Measurements from ENCODE around the gene GON4L. TPM values are rescaled to one million over a fixed set of nuclear protein-coding genes. Genes with fewer than 3 reads are reported as not detected.
"Not testable (repeated sequence)": the region's sequence is repeated elsewhere in the genome, so short reads cannot be mapped to it uniquely, and the experiment has no call there.

GON4L gene
- total RNA-seq, 1 experiment from 2014 or later, result 67.1 TPM

- Mint-ChIP-seq H3K4me3 (ENCODE audit: low read depth, unreplicated experiment) (no peak overlapping the region), H3K9me3 (ENCODE audit: low read depth, unreplicated experiment) (no peaks in the 10 kb centered on the region), H3K36me3 (ENCODE audit: insufficient read depth, unreplicated experiment) (peaks cover 58% of the 10 kb centered on the region), H3K27ac (ENCODE audit: unreplicated experiment) (no peak overlapping the region), H3K27me3 (ENCODE audit: unreplicated experiment) (no peaks in the 10 kb centered on the region), H3K4me1 (ENCODE audit: low read depth, unreplicated experiment) (no peaks in the 10 kb centered on the region)
- no peak for DNase-seq
- BruUV-seq (replicated peaks), result no TSS peak
- CTCF ChIA-PET, result interaction anchor here (0.5 to 0.7 kb wide), 2 partner anchors 19 to 255 kb away, joined by 3 to 7 read pairs; no protein-coding TSS in a partner anchor
- intact Hi-C loops (cut with micrococcal nuclease; ENCODE audit: unreplicated experiment), result no loop called here
- no peak for TF ChIP-seq CTCF (IDR thresholded peaks at IDR 0.05; ENCODE audit: unreplicated experiment)
Observed at GRCh38 chr1:155761736-155762405, 95.1 kb downstream of the GON4L start.

GRCh38 chr1:155760751-155761475, 96.1 kb downstream of the GON4L start:
- intact Hi-C loops (cut with micrococcal nuclease; ENCODE audit: unreplicated experiment), result no loop called here
- peaks cover 60% of the 10 kb centered on the region for H3K36me3 Mint-ChIP-seq (ENCODE audit: insufficient read depth, unreplicated experiment)
- no peak overlapping the region for H3K27ac Mint-ChIP-seq (ENCODE audit: unreplicated experiment)
- CTCF ChIA-PET, result interaction anchor here (0.7 kb wide), 1 partner anchor 256 kb away, joined by 7 read pairs; no protein-coding TSS in a partner anchor
- no peak for TF ChIP-seq CTCF (IDR thresholded peaks at IDR 0.05; ENCODE audit: unreplicated experiment)
- H3K9me3 Mint-ChIP-seq (ENCODE audit: low read depth, unreplicated experiment), result no peaks in the 10 kb centered on the region
- no peak for DNase-seq
- no TSS peak for BruUV-seq (replicated peaks)
- no peaks in the 10 kb centered on the region for H3K4me1 Mint-ChIP-seq (ENCODE audit: low read depth, unreplicated experiment)
- H3K4me3 Mint-ChIP-seq (ENCODE audit: low read depth, unreplicated experiment), result no peak overlapping the region
- no peaks in the 10 kb centered on the region for H3K27me3 Mint-ChIP-seq (ENCODE audit: unreplicated experiment)

- intact Hi-C loops (cut with micrococcal nuclease; ENCODE audit: unreplicated experiment), result no loop called here
- peaks cover 60% of the 10 kb centered on the region for H3K36me3 Mint-ChIP-seq (ENCODE audit: insufficient read depth, unreplicated experiment)
- no peak overlapping the region for H3K27ac Mint-ChIP-seq (ENCODE audit: unreplicated experiment)
- no peak for TF ChIP-seq CTCF (IDR thresholded peaks at IDR 0.05; ENCODE audit: unreplicated experiment)
- no peaks in the 10 kb centered on the region for H3K4me1 Mint-ChIP-seq (ENCODE audit: low read depth, unreplicated experiment)
- H3K9me3 Mint-ChIP-seq (ENCODE audit: low read depth, unreplicated experiment), result no peaks in the 10 kb centered on the region
- no peaks in the 10 kb centered on the region for H3K27me3 Mint-ChIP-seq (ENCODE audit: unreplicated experiment)
- no peak overlapping the region for H3K4me3 Mint-ChIP-seq (ENCODE audit: low read depth, unreplicated experiment)
- no TSS peak for BruUV-seq (replicated peaks)
- no peak for DNase-seq
- CTCF ChIA-PET, result no interaction called here
Observed at GRCh38 chr1:155759966-155760630, 96.9 kb downstream of the GON4L start.

- H3K4me1 Mint-ChIP-seq (ENCODE audit: low read depth, unreplicated experiment); H3K9me3 Mint-ChIP-seq (ENCODE audit: low read depth, unreplicated experiment); intact Hi-C loops (cut with micrococcal nuclease; ENCODE audit: unreplicated experiment); H3K27me3 Mint-ChIP-seq (ENCODE audit: unreplicated experiment); DNase-seq; H3K4me3 Mint-ChIP-seq (ENCODE audit: low read depth, unreplicated experiment); CTCF ChIA-PET; BruUV-seq (replicated peaks); H3K27ac Mint-ChIP-seq (ENCODE audit: unreplicated experiment): not testable (repeated sequence)
- peaks cover 55% of the 10 kb centered on the region for H3K36me3 Mint-ChIP-seq (ENCODE audit: insufficient read depth, unreplicated experiment)
Observed at GRCh38 chr1:155759017-155759416, 98.0 kb downstream of the GON4L start.

GRCh38 chr1:155748141-155748540, 108.9 kb downstream of the GON4L start:
- BruUV-seq (replicated peaks); CTCF ChIA-PET; H3K4me3 Mint-ChIP-seq (ENCODE audit: low read depth, unreplicated experiment); DNase-seq; intact Hi-C loops (cut with micrococcal nuclease; ENCODE audit: unreplicated experiment); H3K4me1 Mint-ChIP-seq (ENCODE audit: low read depth, unreplicated experiment); H3K9me3 Mint-ChIP-seq (ENCODE audit: low read depth, unreplicated experiment); H3K27ac Mint-ChIP-seq (ENCODE audit: unreplicated experiment); H3K27me3 Mint-ChIP-seq (ENCODE audit: unreplicated experiment): not testable (repeated sequence)
- H3K36me3 Mint-ChIP-seq (ENCODE audit: insufficient read depth, unreplicated experiment), result peaks cover 57% of the 10 kb centered on the region

- H3K4me1 Mint-ChIP-seq (ENCODE audit: low read depth, unreplicated experiment); H3K27ac Mint-ChIP-seq (ENCODE audit: unreplicated experiment); CTCF ChIA-PET; H3K9me3 Mint-ChIP-seq (ENCODE audit: low read depth, unreplicated experiment); BruUV-seq (replicated peaks); H3K27me3 Mint-ChIP-seq (ENCODE audit: unreplicated experiment); DNase-seq; intact Hi-C loops (cut with micrococcal nuclease; ENCODE audit: unreplicated experiment); H3K4me3 Mint-ChIP-seq (ENCODE audit: low read depth, unreplicated experiment): not testable (repeated sequence)
- H3K36me3 Mint-ChIP-seq (ENCODE audit: insufficient read depth, unreplicated experiment), result peaks cover 51% of the 10 kb centered on the region
Observed at GRCh38 chr1:155747586-155747985, 109.4 kb downstream of the GON4L start.
